NCI-H82 (cell line): ENCODE results near the gene SPNS3.
A peak's percentile ranks its signal among the peaks of the same experiment; 100 is the strongest.

Experiments
- DNase-seq: peaks from one replicate; lab custom pipeline; 2025; lab: John Stamatoyannopoulos, UW

The SPNS3 gene

GRCh38 chr17:4488989-4489595, 55.4 kb downstream of the SPNS3 start:
- DNase-seq = no peak

GRCh38 chr17:4490109-4490591, 56.4 kb downstream of the SPNS3 start:
- peak; percentile 96 for DNase-seq

- peak; percentile 76 for DNase-seq
Measured at GRCh38 chr17:4490637-4491061, 56.9 kb downstream of the SPNS3 start.

- DNase-seq = no peak
Measured at GRCh38 chr17:4492721-4493561, 59.2 kb downstream of the SPNS3 start.

- peak; percentile 58 for DNase-seq
Measured at GRCh38 chr17:4497101-4497824, 63.5 kb downstream of the SPNS3 start.

- peak; percentile 86 for DNase-seq
Measured at GRCh38 chr17:4498461-4499397, 65.0 kb downstream of the SPNS3 start, which contains the start of gene SPNS2. Gene SPNS2 (plus strand): TSS chr17:4498881. CDS start chr17:4499048, 167 bp downstream.

GRCh38 chr17:4499431-4500190, 65.9 kb downstream of the SPNS3 start:
- peak; percentile 57 for DNase-seq

GRCh38 chr17:4500191-4500571, 66.4 kb downstream of the SPNS3 start:
- DNase-seq = no peak

- no peak for DNase-seq
Measured at GRCh38 chr17:4501295-4501949, 67.7 kb downstream of the SPNS3 start.

GRCh38 chr17:4502466-4503154, 68.9 kb downstream of the SPNS3 start:
- DNase-seq = no peak

GRCh38 chr17:4503283-4504025, 69.7 kb downstream of the SPNS3 start:
- DNase-seq = no peak

GRCh38 chr17:4504188-4504587, 70.4 kb downstream of the SPNS3 start:
- no peak for DNase-seq

GRCh38 chr17:4505187-4505586, 71.4 kb downstream of the SPNS3 start:
- DNase-seq = no peak

- DNase-seq = no peak
Measured at GRCh38 chr17:4506175-4506813, 72.6 kb downstream of the SPNS3 start.

- DNase-seq = no peak
Measured at GRCh38 chr17:4506892-4507291, 73.2 kb downstream of the SPNS3 start.

GRCh38 chr17:4507361-4508111, 73.8 kb downstream of the SPNS3 start:
- no peak for DNase-seq

GRCh38 chr17:4508207-4508606, 74.5 kb downstream of the SPNS3 start:
- DNase-seq = no peak

GRCh38 chr17:4509401-4509800, 75.7 kb downstream of the SPNS3 start:
- DNase-seq = no peak
